ENCODE measurements around the gene GNAS-AS1.

DNA sequence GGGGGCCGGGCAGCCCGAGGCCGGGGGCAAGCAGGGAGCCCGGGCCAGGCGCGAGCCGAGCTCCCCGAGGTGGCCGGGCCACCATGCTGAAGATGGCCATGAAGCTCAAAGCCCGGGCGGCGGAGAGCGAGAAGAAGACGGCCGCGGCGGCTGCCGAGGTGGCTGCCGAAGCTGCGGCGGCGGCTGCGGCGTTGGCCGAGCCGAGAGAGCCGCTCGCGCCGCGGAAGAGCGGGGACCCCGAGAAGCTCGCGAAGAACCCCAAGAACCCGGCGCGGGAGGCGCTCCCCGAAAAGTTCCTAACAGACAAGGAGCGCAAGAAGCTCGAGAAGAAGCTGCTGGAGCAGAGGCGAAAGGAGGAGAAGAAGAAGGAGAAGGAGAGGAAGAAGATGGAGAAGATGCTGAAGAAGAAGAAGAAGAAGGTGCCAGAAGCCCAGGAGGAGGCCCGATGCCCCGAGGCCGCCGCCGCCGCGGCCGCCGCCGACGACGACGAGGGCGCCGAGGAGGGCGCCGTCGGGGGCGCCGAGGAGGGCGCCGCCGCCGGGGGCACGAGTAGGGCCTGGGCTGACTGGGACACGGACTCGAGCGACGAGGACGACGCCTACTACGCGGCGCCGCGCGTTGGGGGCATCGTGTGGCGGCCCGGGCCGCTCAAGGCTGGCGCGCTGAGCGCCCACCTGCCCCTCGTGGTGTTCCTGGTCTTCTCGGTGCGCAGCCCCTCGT is 39.3 kb upstream of the GNAS-AS1 start:
- TF ChIP-seq, protein P1, sequence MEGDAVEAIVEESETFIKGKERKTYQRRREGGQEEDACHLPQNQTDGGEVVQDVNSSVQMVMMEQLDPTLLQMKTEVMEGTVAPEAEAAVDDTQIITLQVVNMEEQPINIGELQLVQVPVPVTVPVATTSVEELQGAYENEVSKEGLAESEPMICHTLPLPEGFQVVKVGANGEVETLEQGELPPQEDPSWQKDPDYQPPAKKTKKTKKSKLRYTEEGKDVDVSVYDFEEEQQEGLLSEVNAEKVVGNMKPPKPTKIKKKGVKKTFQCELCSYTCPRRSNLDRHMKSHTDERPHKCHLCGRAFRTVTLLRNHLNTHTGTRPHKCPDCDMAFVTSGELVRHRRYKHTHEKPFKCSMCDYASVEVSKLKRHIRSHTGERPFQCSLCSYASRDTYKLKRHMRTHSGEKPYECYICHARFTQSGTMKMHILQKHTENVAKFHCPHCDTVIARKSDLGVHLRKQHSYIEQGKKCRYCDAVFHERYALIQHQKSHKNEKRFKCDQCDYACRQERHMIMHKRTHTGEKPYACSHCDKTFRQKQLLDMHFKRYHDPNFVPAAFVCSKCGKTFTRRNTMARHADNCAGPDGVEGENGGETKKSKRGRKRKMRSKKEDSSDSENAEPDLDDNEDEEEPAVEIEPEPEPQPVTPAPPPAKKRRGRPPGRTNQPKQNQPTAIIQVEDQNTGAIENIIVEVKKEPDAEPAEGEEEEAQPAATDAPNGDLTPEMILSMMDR (conservative IDR thresholded peaks at IDR 0.05; ENCODE audit: low read depth in 2 of 2), result no peak
- TF ChIP-seq, protein P2, sequence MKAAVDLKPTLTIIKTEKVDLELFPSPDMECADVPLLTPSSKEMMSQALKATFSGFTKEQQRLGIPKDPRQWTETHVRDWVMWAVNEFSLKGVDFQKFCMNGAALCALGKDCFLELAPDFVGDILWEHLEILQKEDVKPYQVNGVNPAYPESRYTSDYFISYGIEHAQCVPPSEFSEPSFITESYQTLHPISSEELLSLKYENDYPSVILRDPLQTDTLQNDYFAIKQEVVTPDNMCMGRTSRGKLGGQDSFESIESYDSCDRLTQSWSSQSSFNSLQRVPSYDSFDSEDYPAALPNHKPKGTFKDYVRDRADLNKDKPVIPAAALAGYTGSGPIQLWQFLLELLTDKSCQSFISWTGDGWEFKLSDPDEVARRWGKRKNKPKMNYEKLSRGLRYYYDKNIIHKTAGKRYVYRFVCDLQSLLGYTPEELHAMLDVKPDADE (IDR thresholded peaks at IDR 0.05), result no peak
- no peak; the same call in 1 of the 2 replicates for TF ChIP-seq POLR2AphosphoS5 (IDR thresholded peaks at IDR 0.05; ENCODE audit: low read depth)
- TF ChIP-seq EZH2 (IDR thresholded peaks at IDR 0.05; ENCODE audit: low read depth, unreplicated experiment), result no peak
- TF ChIP-seq ZNF331 (CRISPR knock-in tag; IDR thresholded peaks at IDR 0.05; ENCODE audit: low read depth), result no peak
- TF ChIP-seq CREB1 (CRISPR knock-in tag; IDR thresholded peaks at IDR 0.05; ENCODE audit: low read depth), result no peak
- no peak for TF ChIP-seq EZH2phosphoT487 (IDR thresholded peaks at IDR 0.05; ENCODE audit: unreplicated experiment)
- no peak for TF ChIP-seq STAT1 (IDR thresholded peaks at IDR 0.05; ENCODE audit: unreplicated experiment)
- no peak for TF ChIP-seq JUNB (IDR thresholded peaks at IDR 0.05; ENCODE audit: unreplicated experiment)
- TF ChIP-seq REST (IDR thresholded peaks at IDR 0.05; ENCODE audit: unreplicated experiment), result no peak
- TF ChIP-seq ZNF114 (CRISPR knock-in tag; IDR thresholded peaks at IDR 0.05), result no peak
- TF ChIP-seq NANOG (IDR thresholded peaks at IDR 0.05; ENCODE audit: borderline replicate concordance), result no peak
